Hepatocyte (in vitro differentiated cells): Measurements from ENCODE around the gene APBA3. TPM values are rescaled to one million over a fixed set of nuclear protein-coding genes. Genes with fewer than 3 reads are reported as not detected.

Source experiments
- DNase-seq: peaks from one replicate; pipeline ENCODE4 v3.0.0-alpha.2; 2016; ENCODE audit warnings: low spot score
- H2AFZ ChIP-seq: fragments of 200-600 bp; sonication (generic); 2 replicates; pipeline ENCODE4 v1.6.0; 2016; ENCODE audit warnings: antibody characterized with exemption, mild to moderate bottlenecking
- H3K27ac ChIP-seq: fragments of 200-600 bp; sonication (generic); 2 replicates; pipeline ENCODE4 v1.5.1; 2016; ENCODE audit warnings: mild to moderate bottlenecking
- H3K27me3 ChIP-seq: fragments of 200-600 bp; sonication (generic); 2 replicates; pipeline ENCODE4 v1.6.1; 2016
- H3K36me3 ChIP-seq: fragments of 200-600 bp; sonication (generic); replicated peaks from 2 replicates; pipeline ENCODE4 v1.5.1; 2016; ENCODE audit warnings: low read depth; ENCODE audit not compliant: insufficient read depth
- H3K4me1 ChIP-seq: fragments of 200-600 bp; sonication (generic); 2 replicates; pipeline ENCODE4 v1.5.1; 2016; ENCODE audit warnings: mild to moderate bottlenecking, moderate library complexity; ENCODE audit not compliant: insufficient read depth
- H3K4me2 ChIP-seq: fragments of 200-600 bp; sonication (generic); 2 replicates; pipeline ENCODE4 v1.6.0; 2016
- H3K4me3 ChIP-seq: fragments of 200-600 bp; sonication (generic); 2 replicates; pipeline ENCODE4 v1.5.1; 2016; ENCODE audit warnings: mild to moderate bottlenecking
- H3K79me2 ChIP-seq: fragments of 200-600 bp; sonication (generic); 2 replicates; pipeline ENCODE4 v1.6.0; 2017; ENCODE audit warnings: mild to moderate bottlenecking
- H3K9me2 ChIP-seq: fragments of 200-600 bp; sonication (generic); replicated peaks from 2 replicates; pipeline ENCODE4 v1.6.0; 2017; ENCODE audit warnings: mild to moderate bottlenecking; ENCODE audit not compliant: insufficient read depth
- H3K9me3 ChIP-seq: fragments of 200-600 bp; sonication (generic); 2 replicates; pipeline ENCODE4 v1.5.1; 2016; ENCODE audit warnings: low read depth, mild to moderate bottlenecking
- H4K20me1 ChIP-seq: fragments of 200-600 bp; sonication (generic); 2 replicates; pipeline ENCODE4 v1.6.0; 2016; ENCODE audit warnings: mild to moderate bottlenecking; ENCODE audit not compliant: insufficient read depth, poor library complexity, severe bottlenecking
- CTCF ChIP-seq: fragments of 200-600 bp; sonication (generic); IDR thresholded peaks from 2 replicates; pipeline ENCODE4 v1.5.1; 2016; ENCODE audit warnings: antibody characterized with exemption, mild to moderate bottlenecking; ENCODE audit not compliant: poor library complexity
- EZH2 ChIP-seq: fragments of 200-600 bp; sonication (generic); IDR thresholded peaks from 2 replicates; pipeline ENCODE4 v1.6.1; 2016; ENCODE audit warnings: antibody characterized with exemption, mild to moderate bottlenecking, borderline replicate concordance
- EZH2phosphoT487 ChIP-seq: fragments of 200-600 bp; sonication (generic); IDR thresholded peaks from one replicate; pipeline ENCODE4 v1.6.1; 2018; ENCODE audit warnings: antibody characterized with exemption, mild to moderate bottlenecking, low read depth, moderate library complexity; ENCODE audit not compliant: unreplicated experiment, severe bottlenecking
- WGBS: methylation state at CpG from one replicate; pipeline ENCODE4 v1.1.6; 2016; ENCODE audit warnings: low lambda C conversion rate; ENCODE audit errors: missing lambda C conversion rate; 5-methylcytosine and 5-hydroxymethylcytosine counted together
- polyA plus RNA-seq: library from polyadenylated mRNA; unstranded; fragments of >200 nt; fragmentation: Nextera tagmentation; extraction: Ambion mirVana; gene quantifications from 2 replicates; pipeline ENCODE4 v1.2.1, GENCODE V29; 2016
- total RNA-seq: library from RNA; depleted of rRNA; stranded (reverse); fragments of >200 nt; gene quantifications from 2 replicates; pipeline ENCODE4 v1.2.3, GENCODE V29; 2014

The APBA3 gene
- total and polyA plus RNA-seq, 2 experiments from 2014 or later, result 20.7 to 25.5 TPM

GRCh38 chr19:3790209-3790734, 28.8 kb upstream of the APBA3 start:
- no peaks in the 10 kb centered on the region for H3K9me3 ChIP-seq
- H3K9me2 ChIP-seq, result no peaks in the 10 kb centered on the region
- H2AFZ ChIP-seq, result no peak overlapping the region
- no peaks in the 10 kb centered on the region for H4K20me1 ChIP-seq
- H3K4me1 ChIP-seq, result no peaks in the 10 kb centered on the region
- WGBS, result 77% methylated on average over 6 of the region's 6 CpGs
- no peaks in the 10 kb centered on the region for H3K79me2 ChIP-seq
- H3K27me3 ChIP-seq, result peaks cover 16% of the 10 kb centered on the region
- no peak overlapping the region for H3K27ac ChIP-seq
- no peak for TF ChIP-seq CTCF
- TF ChIP-seq EZH2phosphoT487, result no peak
- TF ChIP-seq EZH2, result no peak
- DNase-seq, result no peak
- no peaks in the 10 kb centered on the region for H3K36me3 ChIP-seq
- H3K4me2 ChIP-seq, result no peak overlapping the region
- no peak overlapping the region for H3K4me3 ChIP-seq

- Histone ChIP-seq H3K36me3 (no peaks in the 10 kb centered on the region), H3K4me3 (no peak overlapping the region), H2AFZ (no peak overlapping the region), H3K9me3 (no peaks in the 10 kb centered on the region), H3K27ac (no peak overlapping the region), H3K9me2 (no peaks in the 10 kb centered on the region), H4K20me1 (no peaks in the 10 kb centered on the region), H3K4me2 (no peak overlapping the region), H3K4me1 (no peaks in the 10 kb centered on the region), H3K27me3 (peaks cover 27% of the 10 kb centered on the region), H3K79me2 (no peaks in the 10 kb centered on the region)
- TF ChIP-seq EZH2phosphoT487 (no peak), EZH2 (no peak)
- 69% methylated on average over 16 of the region's 16 CpGs for WGBS
- no peak for DNase-seq
Measured at GRCh38 chr19:3788996-3789778, 27.7 kb upstream of the APBA3 start.

- Histone ChIP-seq H2AFZ (no peak within 1 kb of the TSS), H3K9me3 (peaks cover 2% of the 10 kb centered on the region), H3K79me2 (no peaks in the 10 kb centered on the region), H3K27me3 (peaks cover 30% of the 10 kb centered on the region), H3K36me3 (no peaks in the 10 kb centered on the region), H4K20me1 (no peaks in the 10 kb centered on the region), H3K9me2 (no peaks in the 10 kb centered on the region), H3K4me3 (no peak within 1 kb of the TSS), H3K4me2 (peak within 1 kb of the TSS; percentile 86), H3K4me1 (no peaks in the 10 kb centered on the region), H3K27ac (no peak within 1 kb of the TSS)
- no peak for DNase-seq
- WGBS, result 27% methylated on average over 23 of the region's 101 CpGs
- no peak for TF ChIP-seq EZH2
- TF ChIP-seq CTCF, result no peak
- TF ChIP-seq EZH2phosphoT487, result no peak
Measured at GRCh38 chr19:3785938-3786824, 24.7 kb upstream of the APBA3 start, which contains the start of gene MATK. MATK (minus strand) TSS chr19:3786381; CDS start chr19:3785135, 1,246 bp downstream.
